Activated CD4-positive, alpha-beta T cell treated with anti-CD3 and anti-CD28 coated beads, Interleukin-2, amount 50 U/mL, for 48 hours (primary cell): ENCODE data around the gene FAM241A.
"Not testable (repeated sequence)": the region's sequence is repeated elsewhere in the genome, so short reads cannot be mapped to it uniquely, and the experiment has no call there.

Source experiments
- DNase-seq, 2 experiments: peaks; one replicate each; pipeline ENCODE4 v3.0.0-alpha.2; 2020

FAM241A gene

GRCh38 chr4:112145326-112145789 is at the start of gene FAM241A:
TSS of gene FAM241A (plus strand) at chr4:112145454. CDS start at chr4:112145581, 127 bp downstream.
- DNase-seq: peak; percentile 92

GRCh38 chr4:112098841-112099530 is 46.3 kb upstream of the FAM241A start:
- no peak for DNase-seq

GRCh38 chr4:112099701-112100297 is 45.5 kb upstream of the FAM241A start:
- DNase-seq: no peak

- no peak for DNase-seq
Observed at GRCh38 chr4:112102875-112103370, 42.3 kb upstream of the FAM241A start.

- no peak for DNase-seq
Observed at GRCh38 chr4:112105201-112105969, 39.9 kb upstream of the FAM241A start.

GRCh38 chr4:112109360-112110058 is 35.7 kb upstream of the FAM241A start:
- DNase-seq: no peak

- DNase-seq: no peak
Observed at GRCh38 chr4:112110059-112110425, 35.2 kb upstream of the FAM241A start.

- DNase-seq: no peak
Observed at GRCh38 chr4:112111306-112111705, 33.9 kb upstream of the FAM241A start.

GRCh38 chr4:112112095-112112494 is 33.2 kb upstream of the FAM241A start:
- not testable (repeated sequence) for DNase-seq

GRCh38 chr4:112112590-112113170 is 32.6 kb upstream of the FAM241A start:
- no peak for DNase-seq

GRCh38 chr4:112113864-112114263 is 31.4 kb upstream of the FAM241A start:
- DNase-seq: no peak

- DNase-seq: no peak
Observed at GRCh38 chr4:112114452-112114851, 30.8 kb upstream of the FAM241A start.

GRCh38 chr4:112118742-112119352 is 26.4 kb upstream of the FAM241A start:
- DNase-seq: no peak

- peak; percentile 24 to 31 for DNase-seq
Observed at GRCh38 chr4:112119353-112119783, 25.9 kb upstream of the FAM241A start.

- DNase-seq: no peak
Observed at GRCh38 chr4:112120021-112120420, 25.2 kb upstream of the FAM241A start.

GRCh38 chr4:112125416-112125815 is 19.8 kb upstream of the FAM241A start:
- no peak for DNase-seq

GRCh38 chr4:112127048-112127637 is 18.1 kb upstream of the FAM241A start:
- DNase-seq: no peak

- DNase-seq: no peak
Observed at GRCh38 chr4:112127803-112128202, 17.5 kb upstream of the FAM241A start.

GRCh38 chr4:112128452-112128851 is 16.8 kb upstream of the FAM241A start:
- DNase-seq: no peak

GRCh38 chr4:112130906-112131305 is 14.3 kb upstream of the FAM241A start:
- no peak for DNase-seq

- no peak for DNase-seq
Observed at GRCh38 chr4:112136551-112136950, 8.7 kb upstream of the FAM241A start.

GRCh38 chr4:112138538-112138937 is 6.7 kb upstream of the FAM241A start:
- DNase-seq: no peak
